OCI-LY1 (cell line): ENCODE results near the gene OR4C6.

Source experiments
- CTCF ChIP-seq: fragments of 200-600 bp; sonication (generic), shearing (Covaris generic); IDR thresholded peaks from 2 replicates; pipeline ENCODE4 v1.5.1; 2017; ENCODE audit warnings: mild to moderate bottlenecking, antibody characterized with exemption, low read length, moderate library complexity, mixed read lengths
- EZH2 ChIP-seq: fragments of 200-600 bp; sonication (generic), shearing (Covaris generic); IDR thresholded peaks from 2 replicates; pipeline ENCODE4 v1.8.0; 2017; ENCODE audit warnings: borderline replicate concordance, mixed run types, mild to moderate bottlenecking, antibody characterized with exemption, low read length, moderate library complexity, mixed read lengths

- no peak for TF ChIP-seq CTCF
- TF ChIP-seq EZH2 = no peak
Measured at GRCh38 chr11:55624531-55624930, 37.5 kb upstream of the OR4C6 start.
